Smooth muscle cell (in vitro differentiated cells): ENCODE measurements around the gene TNFSF13B. TPM values are rescaled to one million over a fixed set of nuclear protein-coding genes. Genes with fewer than 3 reads are reported as not detected.

Experiments used
- DNase-seq: peaks from one replicate; lab custom pipeline; 2025; ENCODE audit not compliant: unreplicated experiment; lab: John Stamatoyannopoulos, UW
- H2AFZ ChIP-seq: fragments of 200-600 bp; sonication (generic); 2 replicates; pipeline ENCODE4 v1.6.0; 2016; ENCODE audit warnings: antibody characterized with exemption, low read depth, mild to moderate bottlenecking
- H3F3A ChIP-seq: fragments of 200-600 bp; sonication (generic); 2 replicates; pipeline ENCODE4 v1.6.0; 2017; ENCODE audit warnings: antibody characterized with exemption, low read depth
- H3K27ac ChIP-seq: fragments of 200-600 bp; sonication (generic); 2 replicates; pipeline ENCODE4 v1.5.1; 2016; ENCODE audit warnings: low read depth, mild to moderate bottlenecking
- H3K27me3 ChIP-seq: fragments of 200-600 bp; sonication (generic); 2 replicates; pipeline ENCODE4 v1.6.1; 2016; ENCODE audit warnings: low read depth, mild to moderate bottlenecking
- H3K36me3 ChIP-seq: fragments of 200-600 bp; sonication (generic); 2 replicates; pipeline ENCODE4 v1.5.1; 2016; ENCODE audit warnings: low read depth
- H3K4me1 ChIP-seq: fragments of 200-600 bp; sonication (generic); 2 replicates; pipeline ENCODE4 v1.5.1; 2016; ENCODE audit warnings: low read depth
- H3K4me2 ChIP-seq: fragments of 200-600 bp; sonication (generic); 2 replicates; pipeline ENCODE4 v1.6.0; 2016; ENCODE audit warnings: mild to moderate bottlenecking
- H3K4me3 ChIP-seq: fragments of 200-600 bp; sonication (generic); 2 replicates; pipeline ENCODE4 v1.5.1; 2016; ENCODE audit warnings: mild to moderate bottlenecking
- H3K79me2 ChIP-seq: fragments of 200-600 bp; sonication (generic); 2 replicates; pipeline ENCODE4 v1.6.0; 2016; ENCODE audit warnings: low read depth, mild to moderate bottlenecking
- H3K9ac ChIP-seq: fragments of 200-600 bp; sonication (generic); 2 replicates; pipeline ENCODE4 v1.6.0; 2016; ENCODE audit warnings: low read depth
- H3K9me3 ChIP-seq: fragments of 200-600 bp; sonication (generic); replicated peaks from 2 replicates; pipeline ENCODE4 v1.5.1; 2016; ENCODE audit warnings: low read depth
- H4K20me1 ChIP-seq: fragments of 200-600 bp; sonication (generic); 2 replicates; pipeline ENCODE4 v1.6.0; 2016; ENCODE audit warnings: low read depth
- WGBS: methylation state at CpG from one replicate; pipeline ENCODE4 v1.1.7; 2016; ENCODE audit warnings: low lambda C conversion rate; 5-methylcytosine and 5-hydroxymethylcytosine counted together
- polyA plus RNA-seq: library from polyadenylated mRNA; unstranded; fragments of >200 nt; fragmentation: Nextera tagmentation; extraction: Ambion mirVana; gene quantifications from 2 replicates; pipeline ENCODE4 v1.2.1, GENCODE V29; 2016
- total RNA-seq: library from RNA; depleted of rRNA; stranded (reverse); fragments of >200 nt; gene quantifications from 2 replicates; pipeline ENCODE4 v1.2.3, GENCODE V29; 2014
- TF ChIP-seq, protein P1 (sequence below): fragments of 200-600 bp; sonication (generic); IDR thresholded peaks from 2 replicates; pipeline ENCODE4 v1.5.1; 2017; ENCODE audit warnings: borderline replicate concordance, mild to moderate bottlenecking, antibody characterized with exemption; ENCODE audit not compliant: insufficient read depth, poor library complexity, severe bottlenecking

TNFSF13B gene
- total and polyA plus RNA-seq, 2 experiments from 2014 or later: 0.58 to 1.1 TPM

DNA sequence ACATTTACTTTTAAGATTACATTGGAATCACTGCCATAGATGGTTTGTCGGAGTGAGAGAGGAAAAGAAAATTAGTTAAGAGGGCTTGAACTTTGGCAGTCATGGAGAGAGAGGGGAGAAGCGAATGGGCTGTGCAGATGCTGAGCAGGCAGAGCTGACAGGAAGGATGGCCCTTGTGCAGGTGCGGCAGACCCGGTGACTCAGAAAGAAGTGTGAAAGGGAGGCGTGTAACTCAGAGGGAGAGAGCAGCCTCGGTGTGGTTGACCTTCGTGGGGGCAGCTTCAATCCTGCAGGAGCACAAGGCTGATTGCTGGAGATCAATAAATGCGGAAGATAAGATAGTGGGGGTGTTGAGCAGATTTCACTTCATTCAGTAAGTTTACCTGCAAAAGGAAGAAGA, 76.9 kb downstream of the TNFSF13B start:
- no peaks in the 10 kb centered on the region for H3F3A ChIP-seq
- WGBS: 67% methylated on average over 8 of the region's 8 CpGs
- no peak overlapping the region for H3K4me3 ChIP-seq
- TF ChIP-seq, protein P1, sequence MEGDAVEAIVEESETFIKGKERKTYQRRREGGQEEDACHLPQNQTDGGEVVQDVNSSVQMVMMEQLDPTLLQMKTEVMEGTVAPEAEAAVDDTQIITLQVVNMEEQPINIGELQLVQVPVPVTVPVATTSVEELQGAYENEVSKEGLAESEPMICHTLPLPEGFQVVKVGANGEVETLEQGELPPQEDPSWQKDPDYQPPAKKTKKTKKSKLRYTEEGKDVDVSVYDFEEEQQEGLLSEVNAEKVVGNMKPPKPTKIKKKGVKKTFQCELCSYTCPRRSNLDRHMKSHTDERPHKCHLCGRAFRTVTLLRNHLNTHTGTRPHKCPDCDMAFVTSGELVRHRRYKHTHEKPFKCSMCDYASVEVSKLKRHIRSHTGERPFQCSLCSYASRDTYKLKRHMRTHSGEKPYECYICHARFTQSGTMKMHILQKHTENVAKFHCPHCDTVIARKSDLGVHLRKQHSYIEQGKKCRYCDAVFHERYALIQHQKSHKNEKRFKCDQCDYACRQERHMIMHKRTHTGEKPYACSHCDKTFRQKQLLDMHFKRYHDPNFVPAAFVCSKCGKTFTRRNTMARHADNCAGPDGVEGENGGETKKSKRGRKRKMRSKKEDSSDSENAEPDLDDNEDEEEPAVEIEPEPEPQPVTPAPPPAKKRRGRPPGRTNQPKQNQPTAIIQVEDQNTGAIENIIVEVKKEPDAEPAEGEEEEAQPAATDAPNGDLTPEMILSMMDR: no peak
- no peaks in the 10 kb centered on the region for H3K4me1 ChIP-seq
- DNase-seq: no peak
- H3K27me3 ChIP-seq: no peaks in the 10 kb centered on the region
- H3K79me2 ChIP-seq: no peaks in the 10 kb centered on the region
- H2AFZ ChIP-seq: no peak overlapping the region
- H3K4me2 ChIP-seq: no peak overlapping the region
- H3K36me3 ChIP-seq: no peaks in the 10 kb centered on the region
- H3K27ac ChIP-seq: no peak overlapping the region
- no peak overlapping the region for H3K9ac ChIP-seq
- H3K9me3 ChIP-seq: no peaks in the 10 kb centered on the region
- H4K20me1 ChIP-seq: no peaks in the 10 kb centered on the region

DNA sequence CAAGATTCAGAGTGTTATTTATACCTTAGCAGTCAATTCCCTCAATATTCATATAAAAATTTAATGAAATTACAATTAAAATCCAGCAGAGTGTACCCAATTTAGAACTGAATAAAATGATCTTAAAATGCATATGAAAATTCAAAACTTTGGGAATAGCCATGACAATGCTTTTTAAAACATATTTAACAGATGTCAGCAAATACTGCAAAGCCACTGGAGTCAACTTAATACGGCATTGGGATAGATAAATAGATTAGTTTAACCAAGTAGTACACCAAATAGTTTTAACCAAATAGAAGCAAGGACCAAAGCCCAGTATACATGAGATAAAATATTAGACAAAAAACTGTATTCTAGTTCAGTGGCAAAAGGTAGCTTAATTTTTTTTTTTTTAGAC, 79.8 kb downstream of the TNFSF13B start:
- H3F3A ChIP-seq: no peaks in the 10 kb centered on the region
- 83% methylated on average over 1 of the region's 1 CpG for WGBS
- TF ChIP-seq, protein P1: no peak

DNA sequence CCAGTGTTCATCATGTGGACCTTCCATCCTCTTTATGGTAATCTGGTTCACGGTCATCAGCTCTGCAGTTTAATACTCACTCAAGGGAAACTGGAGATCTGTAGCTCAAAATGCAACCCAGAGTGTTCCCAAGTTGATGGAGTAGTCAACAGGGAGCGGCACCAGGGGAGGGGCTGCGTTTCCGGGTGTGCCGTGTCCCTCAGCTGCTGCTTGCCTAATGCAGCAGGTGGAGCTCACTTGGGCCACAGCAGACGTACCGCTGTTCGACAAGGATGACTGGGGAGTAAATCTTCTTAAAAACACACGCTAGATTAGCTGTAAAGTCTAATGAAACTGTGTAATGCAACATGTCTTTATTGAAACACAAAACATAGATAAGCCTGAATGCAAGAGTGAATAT, 81.1 kb downstream of the TNFSF13B start:
- DNase-seq: no peak
- H3K9ac ChIP-seq: no peak overlapping the region
- H2AFZ ChIP-seq: no peak overlapping the region
- no peaks in the 10 kb centered on the region for H3K9me3 ChIP-seq
- no peaks in the 10 kb centered on the region for H3K4me1 ChIP-seq
- H3K27me3 ChIP-seq: no peaks in the 10 kb centered on the region
- no peaks in the 10 kb centered on the region for H3K36me3 ChIP-seq
- no peak overlapping the region for H3K27ac ChIP-seq
- H3K4me2 ChIP-seq: no peak overlapping the region
- no peaks in the 10 kb centered on the region for H3F3A ChIP-seq
- TF ChIP-seq, protein P1: no peak
- H3K4me3 ChIP-seq: no peak overlapping the region
- no peaks in the 10 kb centered on the region for H4K20me1 ChIP-seq
- WGBS: 95% methylated on average over 9 of the region's 9 CpGs
- no peaks in the 10 kb centered on the region for H3K79me2 ChIP-seq

More for the DNA sequence above, 79.8 kb downstream of the TNFSF13B start:
- no peaks in the 10 kb centered on the region for H3K36me3 ChIP-seq
- H3K27ac ChIP-seq: no peak overlapping the region
- H3K9me3 ChIP-seq: no peaks in the 10 kb centered on the region
- no peaks in the 10 kb centered on the region for H3K27me3 ChIP-seq
- no peak overlapping the region for H3K4me2 ChIP-seq
- no peak overlapping the region for H3K9ac ChIP-seq
- H3K4me1 ChIP-seq: no peaks in the 10 kb centered on the region
- no peaks in the 10 kb centered on the region for H4K20me1 ChIP-seq
- H2AFZ ChIP-seq: no peak overlapping the region
- H3K4me3 ChIP-seq: no peak overlapping the region
- no peaks in the 10 kb centered on the region for H3K79me2 ChIP-seq
- DNase-seq: no peak

DNA sequence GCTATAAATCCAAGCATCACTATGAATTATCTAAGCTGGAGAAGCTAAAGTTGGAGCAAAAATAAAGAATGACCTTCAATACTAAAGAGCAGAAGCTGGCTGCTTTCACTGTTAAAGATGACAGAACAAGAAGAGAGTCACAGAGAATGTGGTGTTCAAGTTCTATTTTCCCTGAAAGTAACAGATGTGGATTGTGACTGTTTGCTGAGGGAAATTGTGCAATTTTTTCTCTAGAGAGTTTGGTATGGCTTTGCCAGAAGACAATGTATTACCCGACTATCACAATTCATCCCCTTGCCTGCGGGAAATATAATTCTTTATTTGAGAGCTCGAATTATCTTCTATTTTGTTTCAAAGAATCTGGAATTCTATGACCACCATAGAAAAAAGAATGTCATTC, 83.1 kb downstream of the TNFSF13B start:
- H3K27me3 ChIP-seq: no peaks in the 10 kb centered on the region
- H3K36me3 ChIP-seq: no peaks in the 10 kb centered on the region
- H3K9ac ChIP-seq: no peak overlapping the region
- 85% methylated on average over 3 of the region's 3 CpGs for WGBS
- no peak overlapping the region for H3K4me2 ChIP-seq
- no peak overlapping the region for H2AFZ ChIP-seq
- no peaks in the 10 kb centered on the region for H3F3A ChIP-seq
- H3K27ac ChIP-seq: no peak overlapping the region
- TF ChIP-seq, protein P1: no peak
- H3K4me1 ChIP-seq: no peaks in the 10 kb centered on the region
- no peaks in the 10 kb centered on the region for H3K79me2 ChIP-seq
- no peak for DNase-seq
- H3K4me3 ChIP-seq: no peak overlapping the region
- no peaks in the 10 kb centered on the region for H3K9me3 ChIP-seq
- H4K20me1 ChIP-seq: no peaks in the 10 kb centered on the region
